ENCODE data around the gene TERT.
"Not testable (repeated sequence)": the region's sequence is repeated elsewhere in the genome, so short reads cannot be mapped to it uniquely, and the experiment has no call there.

Gene TERT

GRCh38 chr5:1279443-1280151 is 15.3 kb downstream of the TERT start:
- no peak for DNase-seq (ENCODE audit: low read depth in 4 of 4, low spot score in 1 of 4)

- DNase-seq (ENCODE audit: low read depth in 4 of 4, low spot score in 1 of 4) = no peak
These were observed 16.0 kb downstream of the TERT start for GRCh38 chr5:1278656-1279442.

GRCh38 chr5:1278216-1278615 is 16.7 kb downstream of the TERT start:
- DNase-seq (ENCODE audit: low read depth in 4 of 4, low spot score in 1 of 4) = no peak

GRCh38 chr5:1277781-1278180 is 17.1 kb downstream of the TERT start:
- DNase-seq (ENCODE audit: low read depth in 4 of 4, low spot score in 1 of 4) = no peak

GRCh38 chr5:1277331-1277730 is 17.5 kb downstream of the TERT start:
- no peak for DNase-seq (ENCODE audit: low read depth in 4 of 4, low spot score in 1 of 4)

GRCh38 chr5:1276930-1277329 is 17.9 kb downstream of the TERT start:
- DNase-seq (ENCODE audit: low read depth in 4 of 4, low spot score in 1 of 4) = no peak

GRCh38 chr5:1275397-1276391 is 19.2 kb downstream of the TERT start:
- not testable (repeated sequence) for DNase-seq (ENCODE audit: low read depth in 4 of 4, low spot score in 1 of 4)

- no peak for DNase-seq (ENCODE audit: low read depth in 4 of 4, low spot score in 1 of 4)
These were observed 20.4 kb downstream of the TERT start for GRCh38 chr5:1274471-1274870.

- DNase-seq (ENCODE audit: low read depth in 4 of 4, low spot score in 1 of 4) = no peak
These were observed 21.1 kb downstream of the TERT start for GRCh38 chr5:1273745-1274144.

GRCh38 chr5:1272201-1272600 is 22.7 kb downstream of the TERT start:
- DNase-seq (ENCODE audit: low read depth in 4 of 4, low spot score in 1 of 4) = no peak

- no peak for DNase-seq (ENCODE audit: low read depth in 4 of 4, low spot score in 1 of 4)
These were observed 23.6 kb downstream of the TERT start for GRCh38 chr5:1270933-1271914.

GRCh38 chr5:1270426-1270825 is 24.4 kb downstream of the TERT start:
- DNase-seq (ENCODE audit: low read depth in 4 of 4, low spot score in 1 of 4) = no peak

- DNase-seq (ENCODE audit: low read depth in 4 of 4, low spot score in 1 of 4) = no peak
These were observed 26.2 kb downstream of the TERT start for GRCh38 chr5:1268666-1269065.

GRCh38 chr5:1268056-1268455 is 26.8 kb downstream of the TERT start:
- no peak for DNase-seq (ENCODE audit: low read depth in 4 of 4, low spot score in 1 of 4)

GRCh38 chr5:1267464-1267863 is 27.4 kb downstream of the TERT start:
- DNase-seq (ENCODE audit: low read depth in 4 of 4, low spot score in 1 of 4) = not testable (repeated sequence)

GRCh38 chr5:1266791-1267190 is 28.1 kb downstream of the TERT start:
- no peak for DNase-seq (ENCODE audit: low read depth in 4 of 4, low spot score in 1 of 4)

GRCh38 chr5:1265461-1266455 is 29.1 kb downstream of the TERT start:
- DNase-seq (ENCODE audit: low read depth in 4 of 4, low spot score in 1 of 4) = no peak

- DNase-seq (ENCODE audit: low read depth in 4 of 4, low spot score in 1 of 4) = no peak
These were observed 29.8 kb downstream of the TERT start for GRCh38 chr5:1265026-1265425.

- no peak for DNase-seq (ENCODE audit: low read depth in 4 of 4, low spot score in 1 of 4)
These were observed 30.7 kb downstream of the TERT start for GRCh38 chr5:1264211-1264610.
